Activated naive CD4-positive, alpha-beta T cell treated with anti-CD3 and anti-CD28 coated beads, Interleukin-2, amount 50 U/mL, for 72 hours (primary cell): Measurements from ENCODE around the gene MYLIP. TPM values are rescaled to one million over a fixed set of nuclear protein-coding genes. Genes with fewer than 3 reads are reported as not detected.

Source experiments
- ATAC-seq, 2 donors: fragments of 150-1000 bp; cut with Tn5 transposase; 2 replicates each; pipeline ENCODE4 v1.10.0; 2021; ENCODE audit warnings: mild to moderate bottlenecking in 2 of 2, moderate library complexity in 2 of 2
- DNase-seq, 2 donors: peaks; one replicate each; pipeline ENCODE4 v3.0.0; 2021 to 2022; ENCODE audit warnings: low spot score in 2 of 2
- H3K27ac Mint-ChIP-seq, 2 donors: one replicate each; pipeline ENCODE4 v1.8.0; 2022; ENCODE audit warnings: mild to moderate bottlenecking in 2 of 2, mixed read lengths in 2 of 2
- H3K36me3 Mint-ChIP-seq, 2 donors: one replicate each; pipeline ENCODE4 v1.8.0; 2022; ENCODE audit warnings: mixed read lengths in 2 of 2
- H3K9me3 Mint-ChIP-seq, 2 donors: one replicate each; pipeline ENCODE4 v1.8.0; 2022; ENCODE audit warnings: mixed read lengths in 2 of 2
- total RNA-seq, 2 donors: library from RNA; stranded (reverse); gene quantifications; one replicate each; pipeline ENCODE4 v1.2.3, GENCODE V29; 2022

The MYLIP gene
- total RNA-seq, 2 donors from 2014 or later: 5.4 to 10.9 TPM

- peak; percentile 46 to 62 for DNase-seq
- Mint-ChIP-seq H3K9me3 (no peaks in the 10 kb centered on the region), H3K27ac (peak overlapping the region; percentile 88 to 98), H3K36me3 (peaks cover 13 to 20% of the 10 kb centered on the region in 2 donors)
- ATAC-seq: peak in 1 of 2 donors; percentile 1
These were observed 926 bp downstream of the MYLIP start for GRCh38 chr6:16129623-16130401.

- Mint-ChIP-seq H3K27ac (peak overlapping the region; percentile 88 to 98), H3K36me3 (peaks cover 13 to 20% of the 10 kb centered on the region in 2 donors), H3K9me3 (no peaks in the 10 kb centered on the region)
- ATAC-seq (no peak), DNase-seq (peak in 1 of 2 donors; percentile 16)
These were observed 1.6 kb downstream of the MYLIP start for GRCh38 chr6:16130437-16130891.

- ATAC-seq (peak; percentile 53 to 56), DNase-seq (peak in 1 of 2 donors; percentile 27)
- peaks cover 13 to 20% of the 10 kb centered on the region in 2 donors for H3K36me3 Mint-ChIP-seq
- H3K27ac Mint-ChIP-seq: peak overlapping the region; percentile 88 to 98
- no peaks in the 10 kb centered on the region for H3K9me3 Mint-ChIP-seq
These were observed 2.1 kb downstream of the MYLIP start for GRCh38 chr6:16130932-16131387.

- Mint-ChIP-seq H3K9me3 (no peaks in the 10 kb centered on the region), H3K36me3 (peaks cover 13 to 20% of the 10 kb centered on the region in 2 donors), H3K27ac (peak overlapping the region in 1 of 2 donors; percentile 39)
- DNase-seq (no peak), ATAC-seq (no peak)
These were observed 4.0 kb downstream of the MYLIP start for GRCh38 chr6:16132909-16133308.

- no peaks in the 10 kb centered on the region for H3K9me3 Mint-ChIP-seq
- peaks cover 13 to 20% of the 10 kb centered on the region in 2 donors for H3K36me3 Mint-ChIP-seq
- DNase-seq: no peak
- ATAC-seq: no peak
- peak overlapping the region in 1 of 2 donors; percentile 30 for H3K27ac Mint-ChIP-seq
These were observed 5.5 kb downstream of the MYLIP start for GRCh38 chr6:16134430-16134829.

GRCh38 chr6:16135066-16135465, 6.2 kb downstream of the MYLIP start:
- no peak for DNase-seq
- ATAC-seq: no peak
- H3K27ac Mint-ChIP-seq: no peak overlapping the region
- H3K36me3 Mint-ChIP-seq: peaks cover 8 to 15% of the 10 kb centered on the region in 2 donors
- no peaks in the 10 kb centered on the region for H3K9me3 Mint-ChIP-seq

GRCh38 chr6:16136091-16136490, 7.2 kb downstream of the MYLIP start:
- peak in 1 of 2 donors; percentile 64 for ATAC-seq
- DNase-seq: no peak
- Mint-ChIP-seq H3K9me3 (no peaks in the 10 kb centered on the region), H3K36me3 (peaks cover 7 to 19% of the 10 kb centered on the region in 2 donors), H3K27ac (peak overlapping the region; percentile 6 to 89)

GRCh38 chr6:16136621-16137450, 8.0 kb downstream of the MYLIP start:
- ATAC-seq (peak; percentile 89 to 96), DNase-seq (peak in 1 of 2 donors; percentile 38)
- Mint-ChIP-seq H3K27ac (peak overlapping the region; percentile 89 to 99), H3K36me3 (peaks cover 13 to 19% of the 10 kb centered on the region in 2 donors), H3K9me3 (no peaks in the 10 kb centered on the region)

- ATAC-seq: no peak
- peak overlapping the region; percentile 89 to 99 for H3K27ac Mint-ChIP-seq
- H3K9me3 Mint-ChIP-seq: no peaks in the 10 kb centered on the region
- no peak for DNase-seq
- peaks cover 15 to 25% of the 10 kb centered on the region in 2 donors for H3K36me3 Mint-ChIP-seq
These were observed 8.5 kb downstream of the MYLIP start for GRCh38 chr6:16137451-16137801.

- Mint-ChIP-seq H3K9me3 (no peaks in the 10 kb centered on the region), H3K27ac (no peak overlapping the region), H3K36me3 (peaks cover 22 to 36% of the 10 kb centered on the region in 2 donors)
- DNase-seq (no peak), ATAC-seq (no peak)
These were observed 10.7 kb downstream of the MYLIP start for GRCh38 chr6:16139556-16139955.

GRCh38 chr6:16140607-16141006, 11.7 kb downstream of the MYLIP start:
- no peak overlapping the region for H3K27ac Mint-ChIP-seq
- DNase-seq (no peak), ATAC-seq (no peak)
- H3K36me3 Mint-ChIP-seq: peaks cover 22 to 37% of the 10 kb centered on the region in 2 donors
- H3K9me3 Mint-ChIP-seq: no peaks in the 10 kb centered on the region

- Mint-ChIP-seq H3K36me3 (peaks cover 22 to 46% of the 10 kb centered on the region in 2 donors), H3K9me3 (no peaks in the 10 kb centered on the region), H3K27ac (no peak overlapping the region)
- ATAC-seq (no peak), DNase-seq (no peak)
These were observed 12.6 kb downstream of the MYLIP start for GRCh38 chr6:16141514-16141913.

- H3K36me3 Mint-ChIP-seq: peaks cover 34 to 56% of the 10 kb centered on the region in 2 donors
- DNase-seq (no peak), ATAC-seq (peak in 1 of 2 donors; percentile 19)
- H3K9me3 Mint-ChIP-seq: peaks cover 0 to 2% of the 10 kb centered on the region in 2 donors
- no peak overlapping the region for H3K27ac Mint-ChIP-seq
These were observed 16.2 kb downstream of the MYLIP start for GRCh38 chr6:16145038-16145437.

GRCh38 chr6:16146028-16146427, 17.1 kb downstream of the MYLIP start:
- Mint-ChIP-seq H3K9me3 (peaks cover 0 to 7% of the 10 kb centered on the region in 2 donors), H3K36me3 (peaks cover 37 to 61% of the 10 kb centered on the region in 2 donors), H3K27ac (peak overlapping the region in 1 of 2 donors; percentile 45)
- DNase-seq: no peak
- ATAC-seq: no peak

GRCh38 chr6:16146527-16146955, 17.7 kb downstream of the MYLIP start:
- ATAC-seq (no peak), DNase-seq (no peak)
- peaks cover 0 to 7% of the 10 kb centered on the region in 2 donors for H3K9me3 Mint-ChIP-seq
- H3K27ac Mint-ChIP-seq: no peak overlapping the region
- peaks cover 36 to 59% of the 10 kb centered on the region in 2 donors for H3K36me3 Mint-ChIP-seq

- Mint-ChIP-seq H3K36me3 (peaks cover 23 to 40% of the 10 kb centered on the region in 2 donors), H3K9me3 (peaks cover 0 to 7% of the 10 kb centered on the region in 2 donors), H3K27ac (no peak overlapping the region)
- no peak for ATAC-seq
- DNase-seq: no peak
These were observed 19.6 kb downstream of the MYLIP start for GRCh38 chr6:16148498-16148897.

- Mint-ChIP-seq H3K36me3 (peaks cover 24 to 34% of the 10 kb centered on the region in 2 donors), H3K9me3 (peaks cover 0 to 7% of the 10 kb centered on the region in 2 donors), H3K27ac (no peak overlapping the region)
- DNase-seq (no peak), ATAC-seq (no peak)
These were observed 20.4 kb downstream of the MYLIP start for GRCh38 chr6:16149305-16149704.
